Tibial nerve (tissue), 3 donors: ENCODE results near the gene RAB28.

ENCODE experiments used
- POLR2A ChIP-seq, 2 donors: fragments of 450-650 bp; IDR thresholded peaks; one replicate each; pipeline ENCODE4 v1.6.1; 2017; ENCODE audit warnings: antibody characterized with exemption in 2 of 2, mild to moderate bottlenecking in 2 of 2, moderate library complexity in 2 of 2
- TF ChIP-seq, protein P1 (sequence below), 5 experiments: fragments of 200-600 bp in 3 of 5; fragments of 450-650 bp in 2 of 5; sonication (generic) in 3 of 5; IDR thresholded peaks; one replicate each; pipeline ENCODE4 v1.5.1; 2016 to 2019; ENCODE audit warnings: antibody characterized with exemption in 5 of 5, mild to moderate bottlenecking in 3 of 5, moderate library complexity in 2 of 5

DNA sequence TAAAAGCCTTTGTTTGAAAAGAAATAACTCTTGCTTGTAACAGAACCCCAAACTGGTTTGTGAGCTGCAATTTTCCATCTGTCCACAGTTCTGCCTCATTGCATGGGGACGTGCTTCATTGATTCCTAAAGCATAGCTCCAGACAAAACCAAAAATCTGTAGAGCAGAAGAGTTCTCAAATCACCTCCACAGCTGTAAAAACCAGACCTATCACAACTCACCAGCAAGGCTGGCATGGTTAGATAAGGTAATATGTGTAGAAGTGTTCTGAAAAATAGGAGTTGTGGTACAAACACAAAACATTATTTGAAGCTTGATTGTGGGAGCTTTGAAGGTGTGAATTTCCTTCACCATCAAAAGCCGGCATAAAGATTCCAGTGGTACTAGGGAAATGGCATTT is 12.5 kb upstream of the RAB28 start:
- TF ChIP-seq, protein P1, sequence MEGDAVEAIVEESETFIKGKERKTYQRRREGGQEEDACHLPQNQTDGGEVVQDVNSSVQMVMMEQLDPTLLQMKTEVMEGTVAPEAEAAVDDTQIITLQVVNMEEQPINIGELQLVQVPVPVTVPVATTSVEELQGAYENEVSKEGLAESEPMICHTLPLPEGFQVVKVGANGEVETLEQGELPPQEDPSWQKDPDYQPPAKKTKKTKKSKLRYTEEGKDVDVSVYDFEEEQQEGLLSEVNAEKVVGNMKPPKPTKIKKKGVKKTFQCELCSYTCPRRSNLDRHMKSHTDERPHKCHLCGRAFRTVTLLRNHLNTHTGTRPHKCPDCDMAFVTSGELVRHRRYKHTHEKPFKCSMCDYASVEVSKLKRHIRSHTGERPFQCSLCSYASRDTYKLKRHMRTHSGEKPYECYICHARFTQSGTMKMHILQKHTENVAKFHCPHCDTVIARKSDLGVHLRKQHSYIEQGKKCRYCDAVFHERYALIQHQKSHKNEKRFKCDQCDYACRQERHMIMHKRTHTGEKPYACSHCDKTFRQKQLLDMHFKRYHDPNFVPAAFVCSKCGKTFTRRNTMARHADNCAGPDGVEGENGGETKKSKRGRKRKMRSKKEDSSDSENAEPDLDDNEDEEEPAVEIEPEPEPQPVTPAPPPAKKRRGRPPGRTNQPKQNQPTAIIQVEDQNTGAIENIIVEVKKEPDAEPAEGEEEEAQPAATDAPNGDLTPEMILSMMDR (IDR thresholded peaks at IDR 0.05): no peak
- no peak for TF ChIP-seq POLR2A (IDR thresholded peaks at IDR 0.05)
